ENCODE results near the gene C16orf78. TPM values are rescaled to one million over a fixed set of nuclear protein-coding genes. Genes with fewer than 3 reads are reported as not detected.

The C16orf78 gene
- total RNA-seq, 1 donor from 2014 or later, result not detected

DNA sequence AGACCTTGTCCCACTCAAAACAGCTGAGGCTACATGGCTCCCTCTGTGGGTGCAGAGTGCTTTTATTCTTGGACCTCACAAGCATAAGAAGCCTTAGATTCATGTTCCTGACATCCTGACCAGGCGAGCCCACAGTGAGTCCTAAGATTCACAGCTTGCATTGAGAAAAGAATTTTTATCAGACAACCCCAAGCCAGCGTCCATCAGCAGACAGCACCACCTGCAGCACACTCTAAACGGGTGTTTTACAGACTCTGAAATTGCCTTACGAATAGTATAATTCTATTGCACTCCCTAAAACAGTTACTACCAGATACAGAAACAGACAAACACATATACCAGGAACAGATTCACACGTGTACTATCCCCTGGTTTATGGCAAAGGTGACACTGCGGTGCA, 31.9 kb downstream of the C16orf78 start:
- Mint-ChIP-seq H3K27me3 (ENCODE audit: low read depth) (peaks cover 10% of the 10 kb centered on the region), H3K4me1 (peaks cover 4% of the 10 kb centered on the region), H3K9me3 (peaks cover 7% of the 10 kb centered on the region), H3K27ac (ENCODE audit: unreplicated experiment) (no peak overlapping the region), H3K36me3 (ENCODE audit: low read depth) (peaks cover 3% of the 10 kb centered on the region), H3K4me3 (no peak overlapping the region)
- TF ChIP-seq, protein P1, sequence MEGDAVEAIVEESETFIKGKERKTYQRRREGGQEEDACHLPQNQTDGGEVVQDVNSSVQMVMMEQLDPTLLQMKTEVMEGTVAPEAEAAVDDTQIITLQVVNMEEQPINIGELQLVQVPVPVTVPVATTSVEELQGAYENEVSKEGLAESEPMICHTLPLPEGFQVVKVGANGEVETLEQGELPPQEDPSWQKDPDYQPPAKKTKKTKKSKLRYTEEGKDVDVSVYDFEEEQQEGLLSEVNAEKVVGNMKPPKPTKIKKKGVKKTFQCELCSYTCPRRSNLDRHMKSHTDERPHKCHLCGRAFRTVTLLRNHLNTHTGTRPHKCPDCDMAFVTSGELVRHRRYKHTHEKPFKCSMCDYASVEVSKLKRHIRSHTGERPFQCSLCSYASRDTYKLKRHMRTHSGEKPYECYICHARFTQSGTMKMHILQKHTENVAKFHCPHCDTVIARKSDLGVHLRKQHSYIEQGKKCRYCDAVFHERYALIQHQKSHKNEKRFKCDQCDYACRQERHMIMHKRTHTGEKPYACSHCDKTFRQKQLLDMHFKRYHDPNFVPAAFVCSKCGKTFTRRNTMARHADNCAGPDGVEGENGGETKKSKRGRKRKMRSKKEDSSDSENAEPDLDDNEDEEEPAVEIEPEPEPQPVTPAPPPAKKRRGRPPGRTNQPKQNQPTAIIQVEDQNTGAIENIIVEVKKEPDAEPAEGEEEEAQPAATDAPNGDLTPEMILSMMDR (conservative IDR thresholded peaks at IDR 0.05), result no peak
- no peak for DNase-seq (ENCODE audit: low read depth, low spot score)

DNA sequence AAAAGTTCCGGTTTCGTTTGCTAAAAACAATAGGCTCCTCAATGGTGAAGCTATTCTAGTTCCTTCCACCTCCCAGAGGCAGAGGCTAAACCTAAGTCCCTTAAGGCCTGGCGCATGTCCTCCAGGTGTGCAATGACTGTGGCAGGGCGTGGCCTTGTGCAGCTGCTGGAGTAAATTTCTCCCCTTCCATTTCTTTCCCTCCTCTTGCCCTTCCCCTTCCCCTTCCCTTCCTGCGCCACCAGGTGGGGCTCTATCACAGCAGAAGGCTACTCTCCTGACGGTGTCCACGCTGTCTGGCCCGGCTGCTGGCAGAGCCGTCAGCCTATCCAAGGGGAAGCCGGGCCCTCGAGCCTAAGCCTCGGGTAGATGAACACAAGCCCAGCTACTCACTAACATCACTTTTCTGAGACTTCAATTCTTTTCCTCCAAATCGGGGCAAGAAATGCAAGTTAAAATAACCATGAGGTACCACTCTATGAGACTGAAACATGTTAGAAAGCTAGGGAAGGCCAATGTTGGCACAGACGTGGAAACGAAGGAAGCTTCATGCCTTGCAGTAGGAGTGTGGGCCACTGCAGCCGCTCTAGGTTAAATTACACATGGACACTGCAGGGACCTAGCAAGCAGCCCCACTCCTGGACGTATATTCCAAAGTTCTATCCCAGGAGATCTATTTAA, 34.4 kb downstream of the C16orf78 start:
- peaks cover 10% of the 10 kb centered on the region for H3K27me3 Mint-ChIP-seq (ENCODE audit: low read depth)
- H3K4me1 Mint-ChIP-seq, result peaks cover 4% of the 10 kb centered on the region
- peak; percentile 88 for DNase-seq (ENCODE audit: low read depth, low spot score)
- TF ChIP-seq, protein P1 (conservative IDR thresholded peaks at IDR 0.05), result peak; percentile 98
- no peak overlapping the region for H3K27ac Mint-ChIP-seq (ENCODE audit: unreplicated experiment)
- no peak overlapping the region for H3K4me3 Mint-ChIP-seq
- peaks cover 6% of the 10 kb centered on the region for H3K9me3 Mint-ChIP-seq
- H3K36me3 Mint-ChIP-seq (ENCODE audit: low read depth), result peaks cover under 1% of the 10 kb centered on the region

DNA sequence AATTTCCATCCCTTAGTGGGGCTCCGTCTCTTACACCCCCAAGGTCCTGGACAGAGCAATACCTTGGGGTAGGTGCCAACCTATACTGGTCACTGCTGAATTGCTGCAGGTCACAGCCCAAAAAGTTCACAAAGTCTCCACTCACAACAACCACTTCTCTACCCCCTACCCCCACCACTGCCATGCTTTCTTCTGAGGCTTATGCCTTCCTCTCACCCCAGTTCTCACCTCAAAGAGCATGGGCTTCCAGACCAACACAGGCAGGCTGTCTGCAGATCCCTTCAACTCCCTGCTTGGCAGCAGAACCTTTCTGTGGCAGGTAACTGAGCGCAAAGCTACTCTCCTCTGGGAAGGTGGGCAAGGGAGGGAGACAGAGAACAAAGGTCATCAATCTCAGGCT, 35.5 kb downstream of the C16orf78 start:
- H3K36me3 Mint-ChIP-seq (ENCODE audit: low read depth), result no peaks in the 10 kb centered on the region
- H3K27ac Mint-ChIP-seq (ENCODE audit: unreplicated experiment), result no peak overlapping the region

DNA sequence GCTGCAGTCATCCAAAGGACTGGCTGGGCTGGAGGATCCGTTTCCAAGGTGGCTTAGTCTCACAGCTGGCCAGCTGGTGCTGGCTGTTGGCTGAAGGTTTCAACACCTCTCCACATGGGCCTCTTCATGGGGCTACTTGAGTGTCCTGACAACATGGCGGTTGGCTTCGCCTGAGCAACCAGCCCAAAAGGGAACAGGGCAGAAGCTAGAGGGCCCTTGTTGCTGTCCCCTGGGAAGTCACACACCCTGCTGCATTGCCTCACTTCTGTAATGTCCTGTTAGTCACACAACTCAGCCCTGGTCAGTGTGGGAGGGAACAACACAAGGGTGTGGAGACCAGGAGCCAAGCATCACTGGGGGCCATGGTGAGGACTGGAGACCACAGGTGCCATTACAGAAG, 36.6 kb downstream of the C16orf78 start:
- H3K27ac Mint-ChIP-seq (ENCODE audit: unreplicated experiment), result no peak overlapping the region
- H3K36me3 Mint-ChIP-seq (ENCODE audit: low read depth), result no peaks in the 10 kb centered on the region
- H3K27me3 Mint-ChIP-seq (ENCODE audit: low read depth), result peaks cover 3% of the 10 kb centered on the region
- TF ChIP-seq, protein P1 (conservative IDR thresholded peaks at IDR 0.05), result no peak
- H3K9me3 Mint-ChIP-seq, result peaks cover 10% of the 10 kb centered on the region
- peaks cover 4% of the 10 kb centered on the region for H3K4me1 Mint-ChIP-seq
- no peak for DNase-seq (ENCODE audit: low read depth, low spot score)
- no peak overlapping the region for H3K4me3 Mint-ChIP-seq

More for the DNA sequence above, 35.5 kb downstream of the C16orf78 start:
- Mint-ChIP-seq H3K9me3 (peaks cover 8% of the 10 kb centered on the region), H3K4me1 (peaks cover 4% of the 10 kb centered on the region), H3K27me3 (ENCODE audit: low read depth) (peaks cover 10% of the 10 kb centered on the region), H3K4me3 (no peak overlapping the region)
- TF ChIP-seq, protein P1 (conservative IDR thresholded peaks at IDR 0.05), result no peak
- DNase-seq (ENCODE audit: low read depth, low spot score), result no peak

DNA sequence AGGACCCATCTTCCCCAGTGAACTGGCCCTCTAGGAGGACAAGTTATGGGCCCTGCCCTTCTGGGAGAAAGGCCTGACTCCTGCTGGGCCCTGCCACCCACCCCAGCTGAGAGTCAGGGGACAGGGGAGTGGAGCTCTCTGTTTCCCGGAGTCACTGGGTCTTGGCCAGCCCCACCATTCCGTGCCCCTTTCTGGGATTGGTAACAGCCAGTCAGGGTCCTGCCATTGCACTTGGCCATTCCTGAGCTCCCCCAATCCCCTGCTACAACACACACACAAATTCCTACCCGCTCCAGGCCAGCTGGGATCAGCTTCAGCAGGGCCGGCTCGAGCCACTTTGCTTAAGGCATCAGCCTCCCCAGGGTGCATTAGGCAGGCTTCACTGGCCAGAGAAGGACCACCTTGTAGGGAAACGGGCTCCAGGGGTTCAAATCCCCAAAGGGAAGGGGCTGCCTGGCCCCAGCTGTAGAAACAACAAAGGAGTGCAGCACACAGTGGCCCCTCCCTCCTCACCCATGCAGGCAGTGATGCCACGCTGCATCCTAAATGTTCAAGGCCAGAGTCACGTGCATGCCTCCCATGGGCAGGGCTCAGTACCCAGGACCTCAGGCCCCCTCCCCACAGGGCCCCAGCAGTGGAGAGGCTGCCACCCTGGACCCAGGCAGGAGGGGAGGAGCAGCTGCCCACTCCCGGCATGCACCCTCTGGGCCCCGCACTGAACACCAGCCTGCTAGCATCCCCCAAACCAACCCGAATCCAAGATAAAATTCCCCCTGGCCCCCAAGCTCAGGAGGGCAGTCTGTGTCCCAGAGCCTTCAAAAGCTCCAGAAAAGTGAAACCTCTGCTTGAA, 37.7 kb downstream of the C16orf78 start:
- H3K4me1 Mint-ChIP-seq, result peaks cover 4% of the 10 kb centered on the region
- TF ChIP-seq, protein P1 (conservative IDR thresholded peaks at IDR 0.05), result no peak
- peaks cover 10% of the 10 kb centered on the region for H3K9me3 Mint-ChIP-seq
- no peak overlapping the region for H3K27ac Mint-ChIP-seq (ENCODE audit: unreplicated experiment)
- no peak for DNase-seq (ENCODE audit: low read depth, low spot score)
- no peaks in the 10 kb centered on the region for H3K36me3 Mint-ChIP-seq (ENCODE audit: low read depth)
- H3K4me3 Mint-ChIP-seq, result no peak overlapping the region
- H3K27me3 Mint-ChIP-seq (ENCODE audit: low read depth), result no peaks in the 10 kb centered on the region
